ENCODE data around the gene ADM2. TPM values are rescaled to one million over a fixed set of nuclear protein-coding genes. Genes with fewer than 3 reads are reported as not detected.

ADM2 gene
- total RNA-seq, 1 experiment from 2014 or later = 11.9 TPM

DNA sequence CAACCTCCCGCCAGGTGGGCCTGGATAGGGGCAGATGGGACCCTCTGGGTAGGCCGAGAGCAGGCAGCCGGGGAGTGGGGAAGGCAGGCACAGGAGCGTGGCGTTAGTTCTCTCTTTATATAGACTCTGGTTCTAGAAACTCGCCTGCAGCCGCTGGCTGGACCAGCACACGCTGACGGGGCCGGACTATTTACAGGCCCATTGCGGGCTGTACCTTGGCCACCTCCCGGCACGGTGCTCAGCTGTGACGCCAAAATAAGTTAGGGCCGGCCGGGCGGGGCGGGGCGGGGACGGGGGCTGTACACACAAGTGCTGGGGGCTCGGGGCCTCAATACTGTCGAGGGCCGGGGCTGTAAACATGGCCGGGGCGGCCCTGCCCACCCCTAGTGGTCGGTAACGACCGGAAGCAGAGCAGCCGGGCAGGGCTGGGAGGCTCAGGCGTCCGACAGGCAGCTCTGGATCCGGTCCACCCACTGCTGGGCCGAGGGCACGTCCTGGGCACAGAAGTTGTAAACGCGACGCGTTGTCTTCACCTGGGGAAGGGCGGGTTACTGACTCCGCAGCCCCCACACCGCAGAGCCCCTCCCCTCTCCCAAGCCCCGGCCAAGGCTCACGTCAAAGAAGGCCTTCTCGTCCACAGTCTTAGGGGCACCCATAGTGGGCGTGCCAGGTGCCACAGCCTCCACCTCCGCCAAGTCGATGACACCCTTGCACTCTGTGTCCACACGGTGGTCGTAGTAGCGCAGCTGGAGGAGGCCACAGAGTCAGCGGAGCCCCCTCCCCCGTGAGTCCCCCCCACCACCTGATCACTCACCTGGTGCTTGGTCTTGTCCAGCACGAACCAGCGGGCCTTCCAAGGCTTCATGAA, 34.4 kb upstream of the ADM2 start:
- no peaks in the 10 kb centered on the region for H3K27me3 Mint-ChIP-seq (ENCODE audit: low read depth)
- no peak overlapping the region for H4K8ac ChIP-seq (replicated peaks; ENCODE audit: insufficient read length, low read depth, low read length)
- peaks cover 3 to 11% of the 10 kb centered on the region in 2 experiments; a peak in 3 of 4 replicates for H3K4me1 Mint-ChIP-seq
- no peak overlapping the region for H3K4me2 ChIP-seq (ENCODE audit: insufficient read depth, insufficient read length, low read length)
- no peak overlapping the region for H2BK12ac ChIP-seq (ENCODE audit: insufficient read length, low read depth, low read length)
- H3K9me3 Mint-ChIP-seq = no peaks in the 10 kb centered on the region
- no peak overlapping the region for H2BK120ac ChIP-seq (ENCODE audit: low read depth, low read length, poor library complexity, severe bottlenecking)
- DNase-seq = no peak
- no peak overlapping the region for H3T11ph ChIP-seq (ENCODE audit: low read length)
- H3K9ac ChIP-seq (ENCODE audit: extremely low read depth, insufficient read length, low read length) = no peak overlapping the region
- H4K91ac ChIP-seq (ENCODE audit: insufficient read length, low read depth, low read length) = no peak overlapping the region
- H3K23me2 ChIP-seq (ENCODE audit: insufficient read length, low read depth, low read length, poor library complexity, severe bottlenecking) = no peaks in the 10 kb centered on the region
- no peak overlapping the region for H2BK15ac ChIP-seq (ENCODE audit: low read depth, low read length)
- H3K79me1 ChIP-seq (ENCODE audit: insufficient read depth, low read depth, low read length, poor library complexity, severe bottlenecking) = no peaks in the 10 kb centered on the region
- H2BK20ac ChIP-seq (ENCODE audit: low read depth, low read length, poor library complexity, severe bottlenecking) = no peak overlapping the region
- H2AFZ ChIP-seq (ENCODE audit: low read length) = no peak overlapping the region
- H3K4me3 Mint-ChIP-seq = no peak overlapping the region; a peak in 1 of 5 replicates
- no peaks in the 10 kb centered on the region for H3K4me1 ChIP-seq (ENCODE audit: insufficient read depth, low read length)
- no peak overlapping the region for H3K18ac ChIP-seq (ENCODE audit: insufficient read length, low read depth, low read length)
- H3K79me2 ChIP-seq (ENCODE audit: insufficient read depth, low read length) = no peaks in the 10 kb centered on the region
- H3K27ac Mint-ChIP-seq = peak overlapping the region in 1 of 3 experiments; percentile 40; a peak in 2 of 7 replicates
- no peak overlapping the region for H3K14ac ChIP-seq (ENCODE audit: insufficient read depth, low read length)
- no peaks in the 10 kb centered on the region for H4K20me1 ChIP-seq (ENCODE audit: control insufficient read depth, insufficient read depth, insufficient read length)
- H3K9me3 ChIP-seq (ENCODE audit: control insufficient read depth, low read depth, low read length) = no peaks in the 10 kb centered on the region
- no peak overlapping the region for H2AK5ac ChIP-seq (ENCODE audit: insufficient read length, low read length)
- H3K4ac ChIP-seq (ENCODE audit: low read depth, low read length) = no peak overlapping the region
- no peak; the same call in 2 of the 3 replicates for TF ChIP-seq CTCF (conservative IDR thresholded peaks at IDR 0.05)
- no peak overlapping the region for H3K56ac ChIP-seq (ENCODE audit: insufficient read length, low read depth, low read length)
- H3K36me3 Mint-ChIP-seq (ENCODE audit: insufficient read depth in 1 of 3, low read depth in 3 of 3) = peaks cover 9 to 64% (median 47%) of the 10 kb centered on the region in 3 experiments; a peak in 6 of 7 replicates
- no peaks in the 10 kb centered on the region for H3K27me3 ChIP-seq (ENCODE audit: insufficient read depth, low read length)
- WGBS (ENCODE audit: extremely low coverage, insufficient read length, low lambda C conversion rate) = no CpG with 5 or more reads among the region's 54 CpGs
- no peak overlapping the region for H3K27ac ChIP-seq (ENCODE audit: insufficient read length, low read depth, low read length)
- no peak overlapping the region for H2BK5ac ChIP-seq (ENCODE audit: insufficient read length, low read length)
- no peak overlapping the region for H4K5ac ChIP-seq (ENCODE audit: insufficient read length, low read depth, low read length)
- no peak overlapping the region for H3K23ac ChIP-seq (ENCODE audit: insufficient read length, low read depth, low read length)
